Sigmoid colon (tissue), 7 donors: ENCODE data around the gene TMEM120B. TPM values are rescaled to one million over a fixed set of nuclear protein-coding genes. Genes with fewer than 3 reads are reported as not detected.

Experiments
- DNase-seq: peaks from one replicate; pipeline ENCODE4 v3.0.0-alpha.2; 2019
- H3K27ac ChIP-seq, 4 donors: fragments of 200-600 bp; sonication (generic); one replicate each; pipeline ENCODE4 v1.5.1; 2016 to 2019; ENCODE audit warnings: mild to moderate bottlenecking in 1 of 4
- H3K27me3 ChIP-seq, 3 donors: fragments of 200-600 bp; sonication (generic); one replicate each; pipeline ENCODE4 v1.5.1; 2019; ENCODE audit warnings: mild to moderate bottlenecking in 1 of 3
- H3K36me3 ChIP-seq, 4 donors: fragments of 200-600 bp; sonication (generic); one replicate each; pipeline ENCODE4 v1.5.1; 2016 to 2019
- H3K4me1 ChIP-seq, 4 donors: fragments of 200-600 bp; sonication (generic); one replicate each; pipeline ENCODE4 v1.5.1; 2017 to 2019
- H3K4me3 ChIP-seq, 4 donors: fragments of 200-600 bp; sonication (generic); one replicate each; pipeline ENCODE4 v1.5.1; 2017 to 2019; ENCODE audit warnings: mild to moderate bottlenecking in 2 of 4, moderate library complexity in 1 of 4
- H3K9me3 ChIP-seq, 4 donors: fragments of 200-600 bp in 3 of 4; sonication (generic) in 3 of 4; one replicate each; pipeline versions ENCODE4 v1.5.1 to v1.6.1; 2013 to 2019
- CTCF ChIP-seq, 4 experiments: fragments of 450-650 bp in 3 of 4; fragments of 200-600 bp in 1 of 4; IDR thresholded peaks; one replicate each; pipeline ENCODE4 v1.5.1; 2016 to 2019; ENCODE audit warnings: antibody characterized with exemption in 4 of 4, mild to moderate bottlenecking in 3 of 4, moderate library complexity in 2 of 4
- EP300 ChIP-seq, 4 donors: sonication (generic); formaldehyde crosslinking; IDR thresholded peaks; one replicate each; pipeline ENCODE4 v1.6.1; 2017; ENCODE audit warnings: antibody characterized with exemption in 4 of 4
- POLR2A ChIP-seq, 2 donors: fragments of 450-650 bp; IDR thresholded peaks; one replicate each; pipeline ENCODE4 v1.6.1; 2016; ENCODE audit warnings: antibody characterized with exemption in 2 of 2, mild to moderate bottlenecking in 2 of 2, moderate library complexity in 2 of 2
- POLR2AphosphoS5 ChIP-seq, 4 donors: sonication (generic); formaldehyde crosslinking; IDR thresholded peaks; one replicate each; pipeline ENCODE4 v1.6.1; 2017; ENCODE audit warnings: antibody characterized with exemption in 4 of 4
- WGBS, 2 donors: extraction: QIAGEN DNeasy Blood & Tissue Kit; methylation state at CpG; one replicate each; pipeline ENCODE4 v1.1.7; 2013; 5-methylcytosine and 5-hydroxymethylcytosine counted together
- intact Hi-C: fragments of 100-400 bp; cut with DNase I; formaldehyde crosslinking; loops from one replicate; pipeline ENCODE4 v1.15.1; 2023
- polyA plus RNA-seq, 3 donors: library from polyadenylated mRNA; stranded (reverse); fragments of 200-250 nt; gene quantifications; one replicate each; pipeline ENCODE4 v1.2.3, GENCODE V29; 2013
- total RNA-seq, 4 donors: library from RNA; depleted of rRNA; stranded (reverse); fragments of >200 nt; gene quantifications; one replicate each; pipeline ENCODE4 v1.1.0, GENCODE V29; 2016
- donor health status: healthy with polysubstance abuse.
- donor health status: Bipolar disorder and iron deficiency.
- donor health status: healthy.

Gene TMEM120B
- total and polyA plus RNA-seq, 7 donors = 1.2 to 8.9 (median 3.7) TPM

GRCh38 chr12:121780429-121780828 lies 67.9 kb downstream of the TMEM120B start:
- Histone ChIP-seq H3K9me3 (no peaks in the 10 kb centered on the region), H3K36me3 (no peaks in the 10 kb centered on the region), H3K4me1 (peaks cover 0 to 23% (median 18%) of the 10 kb centered on the region in 4 donors), H3K4me3 (no peak overlapping the region), H3K27me3 (no peaks in the 10 kb centered on the region), H3K27ac (peak overlapping the region in 1 of 4 donors; percentile 78)
- intact Hi-C loops = no loop called here
- TF ChIP-seq EP300 (IDR thresholded peaks at IDR 0.05) = no peak
- TF ChIP-seq POLR2AphosphoS5 (IDR thresholded peaks at IDR 0.05) = no peak
- TF ChIP-seq POLR2A (IDR thresholded peaks at IDR 0.05) = no peak
- TF ChIP-seq CTCF (IDR thresholded peaks at IDR 0.05) = no peak
- DNase-seq = no peak
- whole genome bisulfite sequencing, 2 donors = 88 to 96% methylated on average over 11 of the region's 11 CpGs

GRCh38 chr12:121781484-121781997 lies 69.0 kb downstream of the TMEM120B start:
- intact Hi-C loops = no loop called here
- H3K4me3 ChIP-seq = peak overlapping the region in 1 of 4 donors; percentile 1
- no peaks in the 10 kb centered on the region for H3K36me3 ChIP-seq
- no peak for DNase-seq
- peaks cover 0 to 17% (median 14%) of the 10 kb centered on the region in 4 donors for H3K4me1 ChIP-seq
- peak overlapping the region; percentile 56 to 78 (median 72) for H3K27ac ChIP-seq
- no peaks in the 10 kb centered on the region for H3K9me3 ChIP-seq
- H3K27me3 ChIP-seq = no peaks in the 10 kb centered on the region
- TF ChIP-seq EP300 (IDR thresholded peaks at IDR 0.05) (no peak), POLR2AphosphoS5 (IDR thresholded peaks at IDR 0.05) (no peak), CTCF (IDR thresholded peaks at IDR 0.05) (no peak), POLR2A (IDR thresholded peaks at IDR 0.05) (no peak)
- WGBS, 2 donors = 56% methylated on average over 12 of the region's 12 CpGs

- peaks cover 0 to 17% (median 14%) of the 10 kb centered on the region in 4 donors for H3K4me1 ChIP-seq
- TF ChIP-seq POLR2A (IDR thresholded peaks at IDR 0.05) (no peak), POLR2AphosphoS5 (IDR thresholded peaks at IDR 0.05) (no peak), EP300 (IDR thresholded peaks at IDR 0.05) (no peak), CTCF (IDR thresholded peaks at IDR 0.05) (no peak)
- H3K36me3 ChIP-seq = no peaks in the 10 kb centered on the region
- no peaks in the 10 kb centered on the region for H3K9me3 ChIP-seq
- no peaks in the 10 kb centered on the region for H3K27me3 ChIP-seq
- intact Hi-C loops = no loop called here
- WGBS, 2 donors = 36 to 62% methylated on average over 14 of the region's 14 CpGs
- peak overlapping the region; percentile 56 to 78 (median 72) for H3K27ac ChIP-seq
- peak overlapping the region in 1 of 4 donors; percentile 1 for H3K4me3 ChIP-seq
- no peak for DNase-seq
These were observed 69.7 kb downstream of the TMEM120B start for GRCh38 chr12:121781998-121782979.

- intact Hi-C loops = no loop called here
- Histone ChIP-seq H3K27me3 (no peaks in the 10 kb centered on the region), H3K4me1 (peaks cover 0 to 17% (median 14%) of the 10 kb centered on the region in 4 donors), H3K9me3 (no peaks in the 10 kb centered on the region), H3K27ac (peak overlapping the region in 1 of 4 donors; percentile 37), H3K4me3 (no peak overlapping the region), H3K36me3 (no peaks in the 10 kb centered on the region)
- TF ChIP-seq POLR2AphosphoS5 (IDR thresholded peaks at IDR 0.05) (no peak), POLR2A (IDR thresholded peaks at IDR 0.05) (no peak), EP300 (IDR thresholded peaks at IDR 0.05) (no peak)
- no peak for DNase-seq
- WGBS, 2 donors = 16 to 69% methylated on average over 6 of the region's 6 CpGs
These were observed 71.2 kb downstream of the TMEM120B start for GRCh38 chr12:121783766-121784165.

- 17 to 43% methylated on average over 6 of the region's 6 CpGs for WGBS, 2 donors
- TF ChIP-seq POLR2A (IDR thresholded peaks at IDR 0.05) (no peak), CTCF (IDR thresholded peaks at IDR 0.05) (no peak), EP300 (IDR thresholded peaks at IDR 0.05) (no peak), POLR2AphosphoS5 (IDR thresholded peaks at IDR 0.05) (no peak)
- no peaks in the 10 kb centered on the region for H3K27me3 ChIP-seq
- no peaks in the 10 kb centered on the region for H3K36me3 ChIP-seq
- no peak overlapping the region for H3K4me3 ChIP-seq
- peak overlapping the region in 1 of 4 donors; percentile 37 for H3K27ac ChIP-seq
- H3K4me1 ChIP-seq = peaks cover 0 to 17% (median 14%) of the 10 kb centered on the region in 4 donors
- H3K9me3 ChIP-seq = no peaks in the 10 kb centered on the region
- intact Hi-C loops = no loop called here
- no peak for DNase-seq
These were observed 71.9 kb downstream of the TMEM120B start for GRCh38 chr12:121784460-121784859.
